WTC11 (cell line): ENCODE data around the gene TMC3.

Source experiments
- AFF4 ChIP-seq: sonication (generic); formaldehyde crosslinking; IDR thresholded peaks from 2 replicates; pipeline ENCODE4 v1.8.1; 2023; ENCODE audit warnings: mild to moderate bottlenecking, missing genetic modification reagents, borderline replicate concordance
- CBFB ChIP-seq: sonication (generic); formaldehyde crosslinking; IDR thresholded peaks from 2 replicates; pipeline ENCODE4 v1.8.1; 2022; ENCODE audit warnings: mild to moderate bottlenecking, low read depth, missing genetic modification reagents
- CTCF ChIP-seq: fragments of 200-600 bp; IDR thresholded peaks from 2 replicates; pipeline ENCODE4 v1.8.0; 2022; ENCODE audit warnings: antibody characterized with exemption
- IRF2 ChIP-seq: sonication (generic); formaldehyde crosslinking; IDR thresholded peaks from 2 replicates; pipeline ENCODE4 v1.8.0; 2022; ENCODE audit warnings: low read depth, missing genetic modification reagents, borderline replicate concordance
- JUN ChIP-seq: sonication (generic); formaldehyde crosslinking; IDR thresholded peaks from 2 replicates; pipeline ENCODE4 v1.8.0; 2023; ENCODE audit warnings: mild to moderate bottlenecking, missing genetic modification reagents
- MAX ChIP-seq: sonication (generic); formaldehyde crosslinking; IDR thresholded peaks from 2 replicates; pipeline ENCODE4 v1.8.0; 2022; ENCODE audit warnings: mild to moderate bottlenecking, missing genetic modification reagents
- NFATC4 ChIP-seq: fragments of 250-450 bp; sonication (Bioruptor Pico); IDR thresholded peaks from 2 replicates; pipeline ENCODE4 v1.9.0; 2021; ENCODE audit warnings: mild to moderate bottlenecking
- NR3C1 ChIP-seq: sonication (generic); formaldehyde crosslinking; conservative IDR thresholded peaks from 2 replicates; pipeline ENCODE4 v1.8.1; 2023; ENCODE audit warnings: low read depth, mild to moderate bottlenecking, missing genetic modification reagents
- TEAD4 ChIP-seq: sonication (generic); formaldehyde crosslinking; IDR thresholded peaks from 2 replicates; pipeline ENCODE4 v1.8.0; 2022; ENCODE audit warnings: mild to moderate bottlenecking, missing genetic modification reagents
- USF1 ChIP-seq: sonication (generic); formaldehyde crosslinking; IDR thresholded peaks from 2 replicates; pipeline ENCODE4 v1.8.0; 2022; ENCODE audit warnings: mild to moderate bottlenecking, missing genetic modification reagents
- TF ChIP-seq, protein P1 (sequence below): sonication (generic); formaldehyde crosslinking; IDR thresholded peaks from 2 replicates; pipeline ENCODE4 v1.8.1; 2023; ENCODE audit warnings: mild to moderate bottlenecking, missing genetic modification reagents, moderate library complexity
- TF ChIP-seq, protein P2 (sequence below): fragments of 250-450 bp; sonication (Bioruptor Pico); IDR thresholded peaks from 2 replicates; pipeline ENCODE4 v2.1.2; 2022; ENCODE audit warnings: mild to moderate bottlenecking, moderate library complexity

GRCh38 chr15:81310480-81310879 lies 63.5 kb downstream of the TMC3 start:
- TF ChIP-seq USF1 (CRISPR knock-in tag) (no peak), CTCF (no peak), NR3C1 (CRISPR knock-in tag) (no peak), TEAD4 (CRISPR knock-in tag) (no peak), JUN (CRISPR knock-in tag) (no peak), MAX (CRISPR knock-in tag) (no peak), IRF2 (CRISPR knock-in tag) (no peak), CBFB (CRISPR knock-in tag) (no peak), AFF4 (CRISPR knock-in tag) (no peak), NFATC4 (CRISPR knock-in tag) (no peak)
- TF ChIP-seq, protein P1, sequence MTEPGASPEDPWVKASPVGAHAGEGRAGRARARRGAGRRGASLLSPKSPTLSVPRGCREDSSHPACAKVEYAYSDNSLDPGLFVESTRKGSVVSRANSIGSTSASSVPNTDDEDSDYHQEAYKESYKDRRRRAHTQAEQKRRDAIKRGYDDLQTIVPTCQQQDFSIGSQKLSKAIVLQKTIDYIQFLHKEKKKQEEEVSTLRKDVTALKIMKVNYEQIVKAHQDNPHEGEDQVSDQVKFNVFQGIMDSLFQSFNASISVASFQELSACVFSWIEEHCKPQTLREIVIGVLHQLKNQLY (CRISPR knock-in tag), result no peak
- TF ChIP-seq, protein P2, sequence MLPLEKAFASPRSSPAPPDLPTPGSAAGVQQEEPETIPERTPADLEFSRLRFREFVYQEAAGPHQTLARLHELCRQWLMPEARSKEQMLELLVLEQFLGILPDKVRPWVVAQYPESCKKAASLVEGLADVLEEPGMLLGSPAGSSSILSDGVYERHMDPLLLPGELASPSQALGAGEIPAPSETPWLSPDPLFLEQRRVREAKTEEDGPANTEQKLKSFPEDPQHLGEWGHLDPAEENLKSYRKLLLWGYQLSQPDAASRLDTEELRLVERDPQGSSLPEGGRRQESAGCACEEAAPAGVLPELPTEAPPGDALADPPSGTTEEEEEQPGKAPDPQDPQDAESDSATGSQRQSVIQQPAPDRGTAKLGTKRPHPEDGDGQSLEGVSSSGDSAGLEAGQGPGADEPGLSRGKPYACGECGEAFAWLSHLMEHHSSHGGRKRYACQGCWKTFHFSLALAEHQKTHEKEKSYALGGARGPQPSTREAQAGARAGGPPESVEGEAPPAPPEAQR, result no peak
